ENCODE data around the gene SLC4A5.

The SLC4A5 gene

GRCh38 chr2:74312913-74313312 lies 30.3 kb downstream of the SLC4A5 start:
- Histone ChIP-seq H3K27me3 (ENCODE audit: control insufficient read depth, insufficient read depth, low read length) (no peaks in the 10 kb centered on the region), H3K36me3 (ENCODE audit: control insufficient read depth, insufficient read depth, low read length) (no peaks in the 10 kb centered on the region), H3K9ac (ENCODE audit: low read depth, low read length) (no peak overlapping the region), H3K9me3 (ENCODE audit: control insufficient read depth, insufficient read depth, low read length) (no peaks in the 10 kb centered on the region), H3K4me1 (ENCODE audit: control insufficient read depth, insufficient read depth, low read length) (peaks cover 5% of the 10 kb centered on the region), H3K4me3 (ENCODE audit: low read depth, low read length) (no peak overlapping the region)

GRCh38 chr2:74307720-74308119 lies 35.5 kb downstream of the SLC4A5 start:
- Histone ChIP-seq H3K36me3 (ENCODE audit: control insufficient read depth, insufficient read depth, low read length) (no peaks in the 10 kb centered on the region), H3K9me3 (ENCODE audit: control insufficient read depth, insufficient read depth, low read length) (no peaks in the 10 kb centered on the region), H3K4me1 (ENCODE audit: control insufficient read depth, insufficient read depth, low read length) (no peaks in the 10 kb centered on the region), H3K4me3 (ENCODE audit: low read depth, low read length) (no peak overlapping the region), H3K9ac (ENCODE audit: low read depth, low read length) (no peak overlapping the region), H3K27me3 (ENCODE audit: control insufficient read depth, insufficient read depth, low read length) (no peaks in the 10 kb centered on the region)

GRCh38 chr2:74304332-74305148 lies 38.7 kb downstream of the SLC4A5 start:
- H3K4me3 ChIP-seq (ENCODE audit: low read depth, low read length) = no peak overlapping the region
- H3K27me3 ChIP-seq (ENCODE audit: control insufficient read depth, insufficient read depth, low read length) = no peaks in the 10 kb centered on the region
- H3K9me3 ChIP-seq (ENCODE audit: control insufficient read depth, insufficient read depth, low read length) = no peaks in the 10 kb centered on the region
- no peaks in the 10 kb centered on the region for H3K4me1 ChIP-seq (ENCODE audit: control insufficient read depth, insufficient read depth, low read length)
- H3K36me3 ChIP-seq (ENCODE audit: control insufficient read depth, insufficient read depth, low read length) = no peaks in the 10 kb centered on the region
- H3K9ac ChIP-seq (ENCODE audit: low read depth, low read length) = no peak overlapping the region

GRCh38 chr2:74302865-74303264 lies 40.4 kb downstream of the SLC4A5 start:
- no peaks in the 10 kb centered on the region for H3K4me1 ChIP-seq (ENCODE audit: control insufficient read depth, insufficient read depth, low read length)
- no peaks in the 10 kb centered on the region for H3K27me3 ChIP-seq (ENCODE audit: control insufficient read depth, insufficient read depth, low read length)
- no peak overlapping the region for H3K4me3 ChIP-seq (ENCODE audit: low read depth, low read length)
- H3K36me3 ChIP-seq (ENCODE audit: control insufficient read depth, insufficient read depth, low read length) = no peaks in the 10 kb centered on the region
- no peak overlapping the region for H3K9ac ChIP-seq (ENCODE audit: low read depth, low read length)
- H3K9me3 ChIP-seq (ENCODE audit: control insufficient read depth, insufficient read depth, low read length) = no peaks in the 10 kb centered on the region

- Histone ChIP-seq H3K4me1 (ENCODE audit: control insufficient read depth, insufficient read depth, low read length) (no peaks in the 10 kb centered on the region), H3K9me3 (ENCODE audit: control insufficient read depth, insufficient read depth, low read length) (no peaks in the 10 kb centered on the region)
Measured at GRCh38 chr2:74301262-74301661, 42.0 kb downstream of the SLC4A5 start.

GRCh38 chr2:74300506-74300905 lies 42.7 kb downstream of the SLC4A5 start:
- Histone ChIP-seq H3K4me1 (ENCODE audit: control insufficient read depth, insufficient read depth, low read length) (no peaks in the 10 kb centered on the region), H3K4me3 (ENCODE audit: low read depth, low read length) (no peak overlapping the region), H3K36me3 (ENCODE audit: control insufficient read depth, insufficient read depth, low read length) (no peaks in the 10 kb centered on the region), H3K27me3 (ENCODE audit: control insufficient read depth, insufficient read depth, low read length) (no peaks in the 10 kb centered on the region), H3K9ac (ENCODE audit: low read depth, low read length) (no peak overlapping the region), H3K9me3 (ENCODE audit: control insufficient read depth, insufficient read depth, low read length) (no peaks in the 10 kb centered on the region)

More at GRCh38 chr2:74301262-74301661, 42.0 kb downstream of the SLC4A5 start:
- H3K36me3 ChIP-seq (ENCODE audit: control insufficient read depth, insufficient read depth, low read length) = no peaks in the 10 kb centered on the region
- H3K9ac ChIP-seq (ENCODE audit: low read depth, low read length) = no peak overlapping the region
- no peaks in the 10 kb centered on the region for H3K27me3 ChIP-seq (ENCODE audit: control insufficient read depth, insufficient read depth, low read length)
- no peak overlapping the region for H3K4me3 ChIP-seq (ENCODE audit: low read depth, low read length)

- no peaks in the 10 kb centered on the region for H3K9me3 ChIP-seq (ENCODE audit: control insufficient read depth, insufficient read depth, low read length)
- H3K9ac ChIP-seq (ENCODE audit: low read depth, low read length) = no peak overlapping the region
- H3K27me3 ChIP-seq (ENCODE audit: control insufficient read depth, insufficient read depth, low read length) = no peaks in the 10 kb centered on the region
- H3K4me1 ChIP-seq (ENCODE audit: control insufficient read depth, insufficient read depth, low read length) = no peaks in the 10 kb centered on the region
- H3K36me3 ChIP-seq (ENCODE audit: control insufficient read depth, insufficient read depth, low read length) = no peaks in the 10 kb centered on the region
- H3K4me3 ChIP-seq (ENCODE audit: low read depth, low read length) = no peak overlapping the region
Measured at GRCh38 chr2:74297950-74298349, 45.3 kb downstream of the SLC4A5 start.

- no peaks in the 10 kb centered on the region for H3K4me1 ChIP-seq (ENCODE audit: control insufficient read depth, insufficient read depth, low read length)
- no peak overlapping the region for H3K4me3 ChIP-seq (ENCODE audit: low read depth, low read length)
- H3K36me3 ChIP-seq (ENCODE audit: control insufficient read depth, insufficient read depth, low read length) = no peaks in the 10 kb centered on the region
- no peaks in the 10 kb centered on the region for H3K9me3 ChIP-seq (ENCODE audit: control insufficient read depth, insufficient read depth, low read length)
- H3K27me3 ChIP-seq (ENCODE audit: control insufficient read depth, insufficient read depth, low read length) = no peaks in the 10 kb centered on the region
- H3K9ac ChIP-seq (ENCODE audit: low read depth, low read length) = no peak overlapping the region
Measured at GRCh38 chr2:74297391-74297790, 45.8 kb downstream of the SLC4A5 start.

GRCh38 chr2:74293191-74293991 lies 49.8 kb downstream of the SLC4A5 start:
- no peaks in the 10 kb centered on the region for H3K36me3 ChIP-seq (ENCODE audit: control insufficient read depth, insufficient read depth, low read length)
- no peak overlapping the region for H3K9ac ChIP-seq (ENCODE audit: low read depth, low read length)
- H3K9me3 ChIP-seq (ENCODE audit: control insufficient read depth, insufficient read depth, low read length) = no peaks in the 10 kb centered on the region
- no peak overlapping the region for H3K4me3 ChIP-seq (ENCODE audit: low read depth, low read length)
- H3K27me3 ChIP-seq (ENCODE audit: control insufficient read depth, insufficient read depth, low read length) = no peaks in the 10 kb centered on the region
- H3K4me1 ChIP-seq (ENCODE audit: control insufficient read depth, insufficient read depth, low read length) = no peaks in the 10 kb centered on the region

- Histone ChIP-seq H3K36me3 (ENCODE audit: control insufficient read depth, insufficient read depth, low read length) (no peaks in the 10 kb centered on the region), H3K4me3 (ENCODE audit: low read depth, low read length) (no peak overlapping the region), H3K27me3 (ENCODE audit: control insufficient read depth, insufficient read depth, low read length) (no peaks in the 10 kb centered on the region), H3K9me3 (ENCODE audit: control insufficient read depth, insufficient read depth, low read length) (no peaks in the 10 kb centered on the region), H3K4me1 (ENCODE audit: control insufficient read depth, insufficient read depth, low read length) (no peaks in the 10 kb centered on the region), H3K9ac (ENCODE audit: low read depth, low read length) (no peak overlapping the region)
Measured at GRCh38 chr2:74292751-74293150, 50.5 kb downstream of the SLC4A5 start.

- no peak overlapping the region for H3K9ac ChIP-seq (ENCODE audit: low read depth, low read length)
- no peaks in the 10 kb centered on the region for H3K27me3 ChIP-seq (ENCODE audit: control insufficient read depth, insufficient read depth, low read length)
- no peaks in the 10 kb centered on the region for H3K4me1 ChIP-seq (ENCODE audit: control insufficient read depth, insufficient read depth, low read length)
- no peaks in the 10 kb centered on the region for H3K9me3 ChIP-seq (ENCODE audit: control insufficient read depth, insufficient read depth, low read length)
- no peak overlapping the region for H3K4me3 ChIP-seq (ENCODE audit: low read depth, low read length)
- H3K36me3 ChIP-seq (ENCODE audit: control insufficient read depth, insufficient read depth, low read length) = no peaks in the 10 kb centered on the region
Measured at GRCh38 chr2:74291886-74292621, 51.2 kb downstream of the SLC4A5 start.

Data from iPS-15b (cell line).